Heart right ventricle (tissue), 16 donors: ENCODE results near the gene MXD4. TPM values are rescaled to one million over a fixed set of nuclear protein-coding genes. Genes with fewer than 3 reads are reported as not detected.

Experiments used
- ATAC-seq, 8 donors: fragments of 200-7000 bp; cut with Tn5 transposase; one replicate each; pipeline ENCODE4 v1.9.1; 2020; ENCODE audit warnings: mild to moderate bottlenecking in 8 of 8, moderate library complexity in 8 of 8, moderate number of reproducible peaks in 1 of 8
- DNase-seq, 2 donors: peaks; one replicate each; pipeline ENCODE4 v3.0.0-alpha.2; 2020
- H3K27ac ChIP-seq, 10 donors: fragments of 200-600 bp; sonication (generic) in 2 of 10; one replicate each; pipeline versions ENCODE4 v1.5.0 to v1.8.0; 2020 to 2022; ENCODE audit warnings: mild to moderate bottlenecking in 3 of 10
- H3K27me3 ChIP-seq, 7 donors: fragments of 200-600 bp; one replicate each; pipeline ENCODE4 v1.8.0; 2021 to 2022; ENCODE audit warnings: mild to moderate bottlenecking in 2 of 7
- H3K36me3 ChIP-seq, 9 donors: fragments of 200-600 bp; sonication (generic) in 1 of 9; one replicate each; pipeline versions ENCODE4 v1.5.0 to v1.8.0; 2020 to 2022; ENCODE audit warnings: mild to moderate bottlenecking in 2 of 9
- H3K4me1 ChIP-seq, 9 donors: fragments of 200-600 bp; sonication (generic) in 1 of 9; one replicate each; pipeline versions ENCODE4 v1.5.0 to v1.8.0; 2020 to 2022; ENCODE audit warnings: mild to moderate bottlenecking in 4 of 9
- H3K4me3 ChIP-seq, 10 donors: fragments of 200-600 bp; sonication (generic) in 2 of 10; one replicate each; pipeline versions ENCODE4 v1.5.0 to v1.8.0; 2020 to 2022; ENCODE audit warnings: mild to moderate bottlenecking in 7 of 10, moderate library complexity in 2 of 10
- H3K9me3 ChIP-seq, 11 donors: fragments of 200-600 bp in 10 of 11; sonication (generic) in 2 of 11; one replicate each; pipeline versions ENCODE4 v1.5.0 to v1.8.0; 2013 to 2022; ENCODE audit warnings: mild to moderate bottlenecking in 2 of 11, control low read depth in 1 of 11, moderate library complexity in 1 of 11
- CTCF ChIP-seq, 9 donors: fragments of 200-600 bp; sonication (generic) in 2 of 9; IDR thresholded peaks; one replicate each; pipeline versions ENCODE4 v1.5.0 to v1.8.0; 2021 to 2022; ENCODE audit warnings: antibody characterized with exemption in 9 of 9, mild to moderate bottlenecking in 5 of 9, moderate library complexity in 1 of 9
- WGBS, 2 donors: extraction: QIAGEN DNeasy Blood & Tissue Kit; methylation state at CpG; one replicate each; pipeline ENCODE4 v1.1.7; 2013; ENCODE audit warnings: inconsistent platforms in 1 of 2; 5-methylcytosine and 5-hydroxymethylcytosine counted together
- intact Hi-C, 10 donors: fragments of 100-400 bp; cut with DNase I; formaldehyde crosslinking; loops; one replicate each; pipeline versions ENCODE4 v1.11.1 to v1.14.2; 2022
- polyA plus RNA-seq, 2 donors: library from polyadenylated mRNA; stranded (reverse); fragments of 200-250 nt; gene quantifications; one replicate each; pipeline ENCODE4 v1.2.3, GENCODE V29; 2013
- total RNA-seq, 10 donors: library from RNA; stranded (reverse); fragmentation: NEBNext Ultra II Directional in 3 of 10; extraction: Animal tissue kit (Norgen Biotek cat#: 25700) in 3 of 10; gene quantifications; one replicate each; pipeline versions ENCODE4 v1.2.1 to v1.2.4, GENCODE V29; 2021 to 2023
- donor health status: Arrhythmogenic right ventricular cardiomyopathy.
- donor health status: ischemic (EF 13 %, LVEDD 7.1; RV severe dilation, severe dysfunction).
- donor health status: healthy with polysubstance abuse.
- donor health status: DM: no; HTN: yes; CAD: no.
- donor health status: DM: no; HTN: no; CAD: no.
- donor health status: ischemic (EF 25% LVEDD 6.9; RV normal size, moderate dysfunction).
- donor health status: ischemic (EF 25% LVEDD 5.7; RV mildly dilated, moderate dysfunction).
- donor health status: healthy.
- donor health status: DM: yes; HTN: yes; CAD: no.
- donor health status: Ischemic cardiomyopathy.
- donor health status: ischemic (EF 35%, LVEDD 5.7; RV mildly dilated, moderate dysfunction).
- donor health status: nonischemic (EF 11% LVEDD 7.7; RV severe dilation, severe dysfunction).
- donor health status: DM: yes; HTN: yes; CAD: no.
- donor health status: PGD.
- donor health status: ischemic (EF 29% LVEDD 5.4; RV normal size, mild dysfunction).
- donor health status: nonischemic (EF 23%, LVEDD 6.1; RV moderate dilation, normal function).

Gene MXD4
- total and polyA plus RNA-seq, 12 donors = 19.1 to 82.2 (median 28.2) TPM

DNA sequence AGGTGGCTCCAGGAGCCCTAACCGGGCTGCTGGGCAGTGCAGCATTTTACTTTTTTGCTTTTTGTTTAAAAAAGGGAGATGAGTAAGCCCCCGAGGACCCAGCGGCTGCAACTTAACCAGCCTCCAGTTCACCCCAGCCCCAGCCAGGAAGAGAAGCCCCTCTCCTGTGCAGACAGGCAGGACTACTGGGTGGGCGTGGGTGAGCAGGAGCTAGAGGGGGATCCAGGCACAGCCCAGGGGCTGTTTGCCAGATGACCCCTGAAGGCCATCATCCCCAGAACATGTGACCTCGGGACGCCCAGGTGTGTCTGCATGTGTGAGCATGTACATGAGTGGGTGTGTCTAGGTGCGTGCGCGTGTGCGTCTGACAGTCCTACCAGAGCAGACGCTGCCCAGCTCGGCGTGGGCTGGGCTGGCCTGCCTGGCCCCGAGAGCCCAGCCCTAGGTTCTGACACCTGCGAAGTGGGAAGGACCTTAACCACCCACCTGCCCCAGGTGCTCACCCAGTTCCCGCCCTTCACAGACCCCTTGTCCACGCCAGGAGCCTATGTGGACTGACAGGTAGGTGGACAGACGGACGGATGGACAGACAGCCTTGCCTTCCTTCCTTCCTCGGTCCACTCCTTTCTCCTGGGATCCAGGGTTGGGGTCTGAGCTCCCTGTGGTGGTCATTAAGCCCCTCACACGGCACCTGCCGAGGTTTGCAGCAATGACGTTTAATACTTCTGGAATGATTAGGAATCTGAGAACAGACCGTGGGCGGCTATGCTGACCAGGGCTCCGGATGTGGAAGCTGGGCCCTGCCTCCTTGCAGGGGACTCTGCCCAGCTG is 12.2 kb downstream of the MXD4 start:
- no peak for ATAC-seq
- H3K36me3 ChIP-seq = peaks cover 5 to 81% (median 45%) of the 10 kb centered on the region in 9 donors
- no peak for TF ChIP-seq CTCF (IDR thresholded peaks at IDR 0.05)
- no peaks in the 10 kb centered on the region for H3K9me3 ChIP-seq
- peaks cover 7 to 34% (median 27%) of the 10 kb centered on the region in 9 donors for H3K4me1 ChIP-seq
- 88 to 89% methylated on average over 26 of the region's 26 CpGs for WGBS, 2 donors
- intact Hi-C loops = loop anchor here in 1 of 10 donors (10.0 kb wide), 1 partner anchor 105 kb away; no protein-coding TSS in a partner anchor
- H3K27me3 ChIP-seq = no peaks in the 10 kb centered on the region
- H3K27ac ChIP-seq = no peak overlapping the region
- H3K4me3 ChIP-seq = no peak overlapping the region
- no peak for DNase-seq

- Histone ChIP-seq H3K9me3 (no peaks in the 10 kb centered on the region), H3K4me3 (no peak overlapping the region), H3K27ac (no peak overlapping the region), H3K4me1 (peaks cover 6 to 39% (median 28%) of the 10 kb centered on the region in 9 donors), H3K36me3 (peaks cover 5 to 72% (median 45%) of the 10 kb centered on the region in 9 donors), H3K27me3 (no peaks in the 10 kb centered on the region)
- WGBS, 2 donors = 72 to 76% methylated on average over 10 of the region's 10 CpGs
- ATAC-seq = no peak
- no peak for TF ChIP-seq CTCF (IDR thresholded peaks at IDR 0.05)
- intact Hi-C loops = loop anchor here in 1 of 10 donors (10.0 kb wide), 1 partner anchor 106 kb away; no protein-coding TSS in a partner anchor
- DNase-seq = no peak
Measured at GRCh38 chr4:2248821-2249261, 13.1 kb downstream of the MXD4 start.

DNA sequence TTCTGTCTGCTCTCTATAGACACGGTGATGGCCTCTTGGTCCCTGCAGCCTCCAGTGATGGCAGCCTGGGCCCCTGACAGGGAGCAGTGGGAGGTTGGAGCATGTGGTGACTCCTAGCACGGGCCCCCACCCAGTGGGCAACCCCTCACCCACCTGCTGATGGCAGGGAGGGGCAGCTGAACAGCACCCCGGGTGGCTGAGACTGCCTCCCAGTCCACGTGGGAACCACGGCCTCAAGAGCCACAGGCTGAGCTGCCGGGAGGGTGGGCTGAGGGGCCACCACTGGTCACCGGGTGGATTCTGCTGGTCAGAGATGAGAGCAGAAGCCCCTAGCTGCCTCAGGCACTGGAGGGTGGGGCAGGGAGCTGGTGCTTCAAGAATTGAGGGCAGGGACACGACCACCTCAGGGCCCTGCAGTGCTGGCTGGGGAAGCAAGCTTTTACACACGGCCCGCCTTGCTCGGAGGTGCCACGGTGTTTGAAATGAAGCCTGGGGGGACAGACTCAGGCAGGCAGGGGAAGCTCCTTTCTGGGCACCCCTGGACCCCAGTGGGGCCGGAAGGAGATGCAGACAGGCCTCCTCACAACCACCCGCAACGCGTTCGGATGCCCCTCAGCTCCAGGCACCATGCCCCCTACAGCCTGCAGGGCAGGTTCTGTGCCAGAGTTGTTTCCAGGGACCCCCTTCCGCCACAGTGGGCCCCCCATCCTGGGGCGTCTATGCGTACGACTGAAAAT is 13.7 kb downstream of the MXD4 start:
- no peak for DNase-seq
- 86 to 88% methylated on average over 21 of the region's 21 CpGs for WGBS, 2 donors
- intact Hi-C loops = loop anchor here in 1 of 10 donors (10.0 kb wide), 1 partner anchor 107 kb away; no protein-coding TSS in a partner anchor
- Histone ChIP-seq H3K4me1 (peaks cover 2 to 39% (median 27%) of the 10 kb centered on the region in 9 donors), H3K27me3 (no peaks in the 10 kb centered on the region), H3K36me3 (peaks cover 5 to 66% (median 44%) of the 10 kb centered on the region in 9 donors), H3K9me3 (no peaks in the 10 kb centered on the region), H3K27ac (no peak overlapping the region), H3K4me3 (no peak overlapping the region)
- no peak for TF ChIP-seq CTCF (IDR thresholded peaks at IDR 0.05)
- ATAC-seq = no peak
